HG03045 (cell line): Measurements from ENCODE around the gene ADAR.

Experiments
- ATAC-seq: cut with Tn5 transposase; IDR thresholded peaks from one replicate; pipeline ENCODE4 v1.9.1; 2021; ENCODE audit warnings: mild to moderate bottlenecking, moderate library complexity; ENCODE audit not compliant: unreplicated experiment

ADAR gene

DNA sequence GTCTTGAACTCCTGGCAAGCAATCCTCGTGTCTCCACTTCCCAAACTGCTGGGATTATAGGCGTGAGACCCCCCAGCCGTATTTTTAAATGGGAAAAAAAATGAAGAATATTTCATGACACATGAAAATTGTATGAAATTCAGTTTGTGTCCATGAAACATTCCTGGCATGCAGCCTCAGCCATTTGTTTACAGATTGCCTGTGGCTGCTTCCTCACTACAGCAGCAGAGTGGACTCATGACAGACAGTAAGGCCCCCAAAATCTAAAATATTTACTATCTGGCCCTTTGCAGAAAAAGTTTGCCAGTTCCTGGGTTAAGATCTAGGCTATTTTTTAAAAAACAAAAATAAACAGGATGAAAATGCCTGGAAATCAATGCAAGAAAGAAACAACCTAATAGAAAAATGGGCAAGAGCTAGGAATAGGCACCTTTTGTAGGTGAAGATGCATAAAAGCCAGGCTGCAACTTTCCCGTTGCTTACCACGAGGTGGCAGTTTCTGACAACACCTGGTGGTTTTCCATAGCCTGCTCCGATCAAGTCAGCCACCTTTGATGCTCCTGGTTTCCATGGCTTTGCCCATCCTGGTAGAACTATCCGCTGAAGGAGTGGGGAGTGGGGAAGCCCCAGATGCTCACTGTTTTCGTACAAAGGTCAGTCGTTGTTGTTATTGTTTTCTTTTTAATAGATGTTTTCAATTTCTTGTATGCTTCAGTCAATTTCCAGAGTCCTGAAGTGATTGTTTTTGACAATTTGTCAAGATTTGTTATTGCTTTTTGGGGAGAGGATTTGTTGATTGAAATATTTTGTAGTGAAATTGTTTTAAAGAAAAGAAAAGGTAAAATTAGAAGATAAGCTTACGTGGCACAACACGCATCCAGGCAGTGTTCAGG is 73.8 kb downstream of the ADAR start:
- ATAC-seq: no peak
